GM23338 (cell line): ENCODE measurements around the gene HOXA3. TPM values are rescaled to one million over a fixed set of nuclear protein-coding genes. Genes with fewer than 3 reads are reported as not detected.

Experiments used
- ATAC-seq: fragments of 200-7000 bp; cut with Tn5 transposase; 3 replicates; pipeline ENCODE4 v1.9.1; 2020
- DNase-seq: peaks from one replicate; pipeline ENCODE4 v3.0.0-alpha.2; 2015; ENCODE audit warnings: low spot score
- H2AFZ ChIP-seq: fragments of 200-600 bp; sonication (generic); 2 replicates; pipeline ENCODE4 v1.8.0; 2016; ENCODE audit warnings: antibody characterized with exemption, mild to moderate bottlenecking, moderate library complexity
- H3F3A ChIP-seq: fragments of 200-600 bp; sonication (generic); replicated peaks from 2 replicates; pipeline ENCODE4 v1.8.0; 2017; ENCODE audit warnings: antibody characterized with exemption, mixed run types, low read depth
- H3K27ac ChIP-seq: fragments of 200-600 bp; sonication (generic); 2 replicates; pipeline ENCODE4 v1.6.1; 2016; ENCODE audit warnings: low read depth
- H3K27me3 ChIP-seq: fragments of 200-600 bp; sonication (generic); 2 replicates; pipeline ENCODE4 v1.8.0; 2016; ENCODE audit warnings: mild to moderate bottlenecking, mixed run types, moderate library complexity; ENCODE audit not compliant: insufficient read depth
- H3K36me3 ChIP-seq: fragments of 200-600 bp; sonication (generic); 2 replicates; pipeline ENCODE4 v1.8.0; 2016; ENCODE audit warnings: mild to moderate bottlenecking; ENCODE audit not compliant: insufficient read depth
- H3K4me1 ChIP-seq: fragments of 200-600 bp; sonication (generic); 2 replicates; pipeline ENCODE4 v1.8.0; 2016; ENCODE audit warnings: mild to moderate bottlenecking, moderate library complexity; ENCODE audit not compliant: insufficient read depth
- H3K4me2 ChIP-seq: fragments of 200-600 bp; sonication (generic); 2 replicates; pipeline ENCODE4 v1.7.1; 2017; ENCODE audit warnings: mixed run types
- H3K4me3 ChIP-seq: fragments of 200-600 bp; sonication (generic); 2 replicates; pipeline ENCODE4 v1.6.1; 2016; ENCODE audit warnings: mixed run types
- H3K79me2 ChIP-seq: fragments of 200-600 bp; sonication (generic); replicated peaks from 2 replicates; pipeline ENCODE4 v1.8.0; 2017; ENCODE audit warnings: mild to moderate bottlenecking; ENCODE audit not compliant: insufficient read depth
- H3K9me2 ChIP-seq: fragments of 200-600 bp; sonication (generic); 2 replicates; pipeline ENCODE4 v1.8.0; 2017; ENCODE audit not compliant: insufficient read depth
- H4K20me1 ChIP-seq: fragments of 200-600 bp; sonication (generic); replicated peaks from 2 replicates; pipeline ENCODE4 v1.8.0; 2017; ENCODE audit warnings: mild to moderate bottlenecking; ENCODE audit not compliant: insufficient read depth
- H3K27ac Mint-ChIP-seq: 2 replicates; pipeline ENCODE4 v1.8.0; 2020; ENCODE audit warnings: inconsistent platforms, mild to moderate bottlenecking, moderate library complexity, mixed read lengths
- H3K27me3 Mint-ChIP-seq: 3 replicates; pipeline ENCODE4 v1.8.0; 2022; ENCODE audit warnings: low read depth, mild to moderate bottlenecking, moderate library complexity, mixed read lengths, inconsistent platforms; ENCODE audit not compliant: insufficient read depth, poor library complexity
- H3K36me3 Mint-ChIP-seq: 3 replicates; pipeline ENCODE4 v1.8.0; 2021; ENCODE audit warnings: low read depth, mild to moderate bottlenecking, inconsistent platforms, moderate library complexity, mixed read lengths
- H3K4me1 Mint-ChIP-seq: 3 replicates; pipeline ENCODE4 v1.8.0; 2020; ENCODE audit warnings: mild to moderate bottlenecking, inconsistent platforms, mixed read lengths
- H3K4me3 Mint-ChIP-seq: 3 replicates; pipeline ENCODE4 v1.8.0; 2021; ENCODE audit warnings: moderate library complexity, mild to moderate bottlenecking, inconsistent platforms, mixed read lengths
- H3K9me3 Mint-ChIP-seq: 3 replicates; pipeline ENCODE4 v1.8.0; 2020; ENCODE audit warnings: moderate library complexity, mild to moderate bottlenecking, inconsistent platforms, mixed read lengths
- EZH2 ChIP-seq: fragments of 200-600 bp; sonication (generic); IDR thresholded peaks from one replicate; pipeline ENCODE4 v1.8.0; 2017; ENCODE audit warnings: antibody characterized with exemption, mild to moderate bottlenecking, low read depth; ENCODE audit not compliant: unreplicated experiment
- JUNB ChIP-seq: IDR thresholded peaks from one replicate; pipeline ENCODE4 v1.6.1; 2016; ENCODE audit warnings: antibody characterized with exemption; ENCODE audit not compliant: unreplicated experiment
- STAT1 ChIP-seq: IDR thresholded peaks from one replicate; pipeline ENCODE4 v1.6.1; 2016; ENCODE audit warnings: antibody characterized with exemption; ENCODE audit not compliant: unreplicated experiment
- ZNF331 ChIP-seq: fragments of 250-450 bp; sonication (Bioruptor Pico); IDR thresholded peaks from 2 replicates; pipeline ENCODE4 v1.5.0; 2020; ENCODE audit warnings: low read depth, mild to moderate bottlenecking, moderate library complexity
- polyA plus RNA-seq: library from polyadenylated mRNA; unstranded; fragments of >200 nt; fragmentation: Nextera tagmentation; extraction: Ambion mirVana; gene quantifications from 2 replicates; pipeline ENCODE4 v1.2.1, GENCODE V29; 2016
- total RNA-seq: library from RNA; depleted of rRNA; stranded (reverse); fragments of >200 nt; shearing (Covaris generic); gene quantifications from 2 replicates; pipeline ENCODE4 v1.2.3, GENCODE V29; 2014
- TF ChIP-seq, protein P1 (sequence below): fragments of 250-450 bp; sonication (Bioruptor Pico); IDR thresholded peaks from 2 replicates; pipeline ENCODE4 v1.5.0; 2020; ENCODE audit warnings: mild to moderate bottlenecking, moderate library complexity

Gene HOXA3
- total and polyA plus RNA-seq, 2 experiments from 2014 or later, result not detected

GRCh38 chr7:27167916-27168264, 15.5 kb upstream of the HOXA3 start:
- Mint-ChIP-seq H3K4me3 (no peak overlapping the region; the same call in 2 of the 3 replicates), H3K27ac (no peak overlapping the region), H3K4me1 (peaks cover 17% of the 10 kb centered on the region), H3K9me3 (peaks cover 19% of the 10 kb centered on the region; the same call in 2 of the 3 replicates), H3K27me3 (peaks cover 100% of the 10 kb centered on the region), H3K36me3 (no peaks in the 10 kb centered on the region; the same call in 2 of the 3 replicates)
- Histone ChIP-seq H3K4me1 (peaks cover 10% of the 10 kb centered on the region), H3K79me2 (no peaks in the 10 kb centered on the region), H3F3A (peaks cover 49% of the 10 kb centered on the region), H2AFZ (no peak overlapping the region), H3K4me2 (no peak overlapping the region), H3K27ac (no peak overlapping the region), H3K9me2 (no peaks in the 10 kb centered on the region), H4K20me1 (peaks cover 51% of the 10 kb centered on the region), H3K4me3 (no peak overlapping the region), H3K36me3 (no peaks in the 10 kb centered on the region; the same call in 1 of the 2 replicates), H3K27me3 (peaks cover 100% of the 10 kb centered on the region)
- TF ChIP-seq, protein P1, sequence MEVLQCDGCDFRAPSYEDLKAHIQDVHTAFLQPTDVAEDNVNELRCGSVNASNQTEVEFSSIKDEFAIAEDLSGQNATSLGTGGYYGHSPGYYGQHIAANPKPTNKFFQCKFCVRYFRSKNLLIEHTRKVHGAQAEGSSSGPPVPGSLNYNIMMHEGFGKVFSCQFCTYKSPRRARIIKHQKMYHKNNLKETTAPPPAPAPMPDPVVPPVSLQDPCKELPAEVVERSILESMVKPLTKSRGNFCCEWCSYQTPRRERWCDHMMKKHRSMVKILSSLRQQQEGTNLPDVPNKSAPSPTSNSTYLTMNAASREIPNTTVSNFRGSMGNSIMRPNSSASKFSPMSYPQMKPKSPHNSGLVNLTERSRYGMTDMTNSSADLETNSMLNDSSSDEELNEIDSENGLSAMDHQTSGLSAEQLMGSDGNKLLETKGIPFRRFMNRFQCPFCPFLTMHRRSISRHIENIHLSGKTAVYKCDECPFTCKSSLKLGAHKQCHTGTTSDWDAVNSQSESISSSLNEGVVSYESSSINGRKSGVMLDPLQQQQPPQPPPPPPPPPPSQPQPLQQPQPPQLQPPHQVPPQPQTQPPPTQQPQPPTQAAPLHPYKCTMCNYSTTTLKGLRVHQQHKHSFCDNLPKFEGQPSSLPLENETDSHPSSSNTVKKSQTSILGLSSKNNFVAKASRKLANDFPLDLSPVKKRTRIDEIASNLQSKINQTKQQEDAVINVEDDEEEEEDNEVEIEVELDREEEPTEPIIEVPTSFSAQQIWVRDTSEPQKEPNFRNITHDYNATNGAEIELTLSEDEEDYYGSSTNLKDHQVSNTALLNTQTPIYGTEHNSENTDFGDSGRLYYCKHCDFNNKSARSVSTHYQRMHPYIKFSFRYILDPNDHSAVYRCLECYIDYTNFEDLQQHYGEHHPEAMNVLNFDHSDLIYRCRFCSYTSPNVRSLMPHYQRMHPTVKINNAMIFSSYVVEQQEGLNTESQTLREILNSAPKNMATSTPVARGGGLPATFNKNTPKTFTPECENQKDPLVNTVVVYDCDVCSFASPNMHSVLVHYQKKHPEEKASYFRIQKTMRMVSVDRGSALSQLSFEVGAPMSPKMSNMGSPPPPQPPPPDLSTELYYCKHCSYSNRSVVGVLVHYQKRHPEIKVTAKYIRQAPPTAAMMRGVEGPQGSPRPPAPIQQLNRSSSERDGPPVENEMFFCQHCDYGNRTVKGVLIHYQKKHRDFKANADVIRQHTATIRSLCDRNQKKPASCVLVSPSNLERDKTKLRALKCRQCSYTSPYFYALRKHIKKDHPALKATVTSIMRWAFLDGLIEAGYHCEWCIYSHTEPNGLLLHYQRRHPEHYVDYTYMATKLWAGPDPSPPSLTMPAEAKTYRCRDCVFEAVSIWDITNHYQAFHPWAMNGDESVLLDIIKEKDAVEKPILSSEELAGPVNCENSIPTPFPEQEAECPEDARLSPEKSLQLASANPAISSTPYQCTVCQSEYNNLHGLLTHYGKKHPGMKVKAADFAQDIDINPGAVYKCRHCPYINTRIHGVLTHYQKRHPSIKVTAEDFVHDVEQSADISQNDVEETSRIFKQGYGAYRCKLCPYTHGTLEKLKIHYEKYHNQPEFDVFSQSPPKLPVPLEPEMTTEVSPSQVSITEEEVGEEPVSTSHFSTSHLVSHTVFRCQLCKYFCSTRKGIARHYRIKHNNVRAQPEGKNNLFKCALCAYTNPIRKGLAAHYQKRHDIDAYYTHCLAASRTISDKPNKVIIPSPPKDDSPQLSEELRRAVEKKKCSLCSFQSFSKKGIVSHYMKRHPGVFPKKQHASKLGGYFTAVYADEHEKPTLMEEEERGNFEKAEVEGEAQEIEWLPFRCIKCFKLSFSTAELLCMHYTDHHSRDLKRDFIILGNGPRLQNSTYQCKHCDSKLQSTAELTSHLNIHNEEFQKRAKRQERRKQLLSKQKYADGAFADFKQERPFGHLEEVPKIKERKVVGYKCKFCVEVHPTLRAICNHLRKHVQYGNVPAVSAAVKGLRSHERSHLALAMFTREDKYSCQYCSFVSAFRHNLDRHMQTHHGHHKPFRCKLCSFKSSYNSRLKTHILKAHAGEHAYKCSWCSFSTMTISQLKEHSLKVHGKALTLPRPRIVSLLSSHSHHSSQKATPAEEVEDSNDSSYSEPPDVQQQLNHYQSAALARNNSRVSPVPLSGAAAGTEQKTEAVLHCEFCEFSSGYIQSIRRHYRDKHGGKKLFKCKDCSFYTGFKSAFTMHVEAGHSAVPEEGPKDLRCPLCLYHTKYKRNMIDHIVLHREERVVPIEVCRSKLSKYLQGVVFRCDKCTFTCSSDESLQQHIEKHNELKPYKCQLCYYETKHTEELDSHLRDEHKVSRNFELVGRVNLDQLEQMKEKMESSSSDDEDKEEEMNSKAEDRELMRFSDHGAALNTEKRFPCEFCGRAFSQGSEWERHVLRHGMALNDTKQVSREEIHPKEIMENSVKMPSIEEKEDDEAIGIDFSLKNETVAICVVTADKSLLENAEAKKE (CRISPR knock-in tag), result no peak
- TF ChIP-seq EZH2, result peak; percentile 47
- TF ChIP-seq STAT1, result no peak
- no peak for TF ChIP-seq ZNF331 (CRISPR knock-in tag)
- no peak for TF ChIP-seq JUNB
- DNase-seq (no peak), ATAC-seq (no peak)
